HEK293 (cell line): Measurements from ENCODE around the gene RPGR.
A peak's percentile ranks its signal among the peaks of the same experiment; 100 is the strongest.

Experiments
- CTCF ChIA-PET: fragments of 350-600 bp; formaldehyde crosslinking; extraction: SDS; loops from one replicate; lab custom pipeline; 2021; ENCODE audit warnings: antibody characterized with exemption; lab: Yijun Ruan, JAX
- POLR2A ChIA-PET: fragments of 300-600 bp; formaldehyde crosslinking; extraction: SDS; loops from one replicate; lab custom pipeline; 2020; ENCODE audit warnings: antibody characterized with exemption, inconsistent platforms; lab: Yijun Ruan, JAX
- H3K27ac ChIP-seq: fragments of 200-500 bp; sonication (Bioruptor generic); 2 replicates; pipeline ENCODE4 v1.5.1; 2014; ENCODE audit warnings: low read depth, low read length, control low read depth, inconsistent platforms; ENCODE audit errors: extremely low read depth
- H3K36me3 ChIP-seq, 2 experiments: fragments of 200-500 bp in 1 of 2; sonication (Bioruptor generic) in 1 of 2; 1 replicate in 1 of 2; 2 replicates in 1 of 2; pipeline ENCODE4 v1.5.1; 2014 to 2017; ENCODE audit warnings: inconsistent platforms in 2 of 2, low read length in 2 of 2; ENCODE audit not compliant: control insufficient read depth in 2 of 2, insufficient read depth in 1 of 2
- H3K4me1 ChIP-seq: fragments of 200-500 bp; sonication (Bioruptor generic); 2 replicates; pipeline ENCODE4 v1.5.1; 2014; ENCODE audit warnings: mild to moderate bottlenecking, low read length, inconsistent platforms; ENCODE audit not compliant: control insufficient read depth, insufficient read depth
- H3K4me3 ChIP-seq: 2 replicates; pipeline ENCODE4 v1.5.1; 2011; ENCODE audit warnings: low read depth, mild to moderate bottlenecking, control low read depth, low read length, moderate library complexity
- H3K9me3 ChIP-seq: fragments of 200-500 bp; sonication (Bioruptor generic); 2 replicates; pipeline ENCODE4 v1.5.1; 2014; ENCODE audit warnings: low read depth, low read length, inconsistent platforms; ENCODE audit not compliant: control insufficient read depth, insufficient read depth
- HOXD13 ChIP-seq: sonication (generic); formaldehyde crosslinking; IDR thresholded peaks from 2 replicates; pipeline ENCODE4 v1.8.0; 2022; ENCODE audit warnings: missing genetic modification reagents, borderline replicate concordance
- MYNN ChIP-seq: fragments of 450-650 bp; formaldehyde crosslinking; IDR thresholded peaks from 2 replicates; pipeline ENCODE4 v1.5.1; 2016; ENCODE audit warnings: missing biosample characterization, missing genetic modification characterization, borderline replicate concordance
- MZF1 ChIP-seq: fragments of 450-650 bp; formaldehyde crosslinking; IDR thresholded peaks from 2 replicates; pipeline ENCODE4 v1.5.1; 2017; ENCODE audit warnings: missing biosample characterization, missing genetic modification characterization, borderline replicate concordance
- PRDM6 ChIP-seq: fragments of 450-650 bp; formaldehyde crosslinking; IDR thresholded peaks from 2 replicates; pipeline ENCODE4 v1.5.1; 2017; ENCODE audit warnings: missing biosample characterization, missing genetic modification characterization
- REPIN1 ChIP-seq: fragments of 450-650 bp; formaldehyde crosslinking; IDR thresholded peaks from 2 replicates; pipeline ENCODE4 v1.5.1; 2017; ENCODE audit warnings: missing biosample characterization, missing genetic modification characterization, low read depth
- WT1 ChIP-seq: fragments of 450-650 bp; formaldehyde crosslinking; IDR thresholded peaks from 2 replicates; pipeline ENCODE4 v1.5.1; 2016; ENCODE audit warnings: missing biosample characterization, missing genetic modification characterization
- ZFP3 ChIP-seq: fragments of 450-650 bp; formaldehyde crosslinking; IDR thresholded peaks from 2 replicates; pipeline ENCODE4 v1.5.1; 2016; ENCODE audit warnings: low read depth, missing biosample characterization, missing genetic modification characterization
- ZNF211 ChIP-seq: fragments of 450-650 bp; formaldehyde crosslinking; IDR thresholded peaks from 2 replicates; pipeline ENCODE4 v1.5.1; 2016; ENCODE audit warnings: low read depth, missing biosample characterization, missing genetic modification characterization
- ZNF350 ChIP-seq: fragments of 450-650 bp; formaldehyde crosslinking; IDR thresholded peaks from 2 replicates; pipeline ENCODE4 v1.5.0; 2017; ENCODE audit warnings: missing biosample characterization, mild to moderate bottlenecking, missing genetic modification characterization
- ZNF366 ChIP-seq: fragments of 450-650 bp; formaldehyde crosslinking; conservative IDR thresholded peaks from 2 replicates; pipeline ENCODE4 v1.5.1; 2016; ENCODE audit warnings: missing biosample characterization, missing genetic modification characterization
- ZNF394 ChIP-seq: fragments of 450-650 bp; formaldehyde crosslinking; IDR thresholded peaks from 2 replicates; pipeline ENCODE4 v1.5.1; 2016; ENCODE audit warnings: missing biosample characterization, missing genetic modification characterization, mild to moderate bottlenecking, moderate library complexity, borderline replicate concordance
- ZNF398 ChIP-seq: fragments of 450-650 bp; formaldehyde crosslinking; IDR thresholded peaks from 2 replicates; pipeline ENCODE4 v1.5.1; 2017; ENCODE audit warnings: missing biosample characterization, missing genetic modification characterization
- ZNF449 ChIP-seq: fragments of 450-650 bp; formaldehyde crosslinking; IDR thresholded peaks from 2 replicates; pipeline ENCODE4 v1.5.1; 2017; ENCODE audit warnings: missing biosample characterization, mild to moderate bottlenecking, missing genetic modification characterization, moderate library complexity
- ZNF513 ChIP-seq: fragments of 450-650 bp; IDR thresholded peaks from 2 replicates; pipeline ENCODE4 v1.5.1; 2018; ENCODE audit warnings: missing biosample characterization, missing genetic modification characterization
- ZNF514 ChIP-seq: fragments of 450-650 bp; formaldehyde crosslinking; IDR thresholded peaks from 2 replicates; pipeline ENCODE4 v1.5.1; 2016; ENCODE audit warnings: missing biosample characterization, missing genetic modification characterization

RPGR gene

GRCh38 chrX:38285649-38286048, 41.7 kb downstream of the RPGR start:
- H3K36me3 ChIP-seq, result peaks cover 0 to 3% of the 10 kb centered on the region in 2 experiments; a peak in 2 of 3 replicates
- no peak overlapping the region for H3K4me3 ChIP-seq
- CTCF ChIA-PET, result no interaction called here
- H3K9me3 ChIP-seq, result no peaks in the 10 kb centered on the region
- H3K27ac ChIP-seq, result no peak overlapping the region
- POLR2A ChIA-PET, result no interaction called here
- TF ChIP-seq MYNN (tag by site-specific recombination), result no peak
- TF ChIP-seq ZNF449 (tag by site-specific recombination), result no peak
- 0 out of 2 replicates have a peak, but pooled peaks have one; percentile 34 for TF ChIP-seq ZNF398
- TF ChIP-seq ZNF513 (tag by site-specific recombination), result peak; percentile 77
- TF ChIP-seq ZFP3 (tag by site-specific recombination), result no peak
- peak; percentile 42; the same call in 1 of the 2 replicates for TF ChIP-seq ZNF366 (tag by site-specific recombination)
- TF ChIP-seq MZF1, result no peak
- no peak for TF ChIP-seq ZNF514
- TF ChIP-seq, all 188 proteins: peak for 3
- H3K4me1 ChIP-seq, result no peaks in the 10 kb centered on the region

GRCh38 chrX:38282049-38282448, 45.3 kb downstream of the RPGR start:
- Histone ChIP-seq H3K27ac (no peak overlapping the region), H3K36me3 (no peaks in the 10 kb centered on the region; a peak in 1 of 3 replicates), H3K4me1 (peaks cover 14% of the 10 kb centered on the region), H3K4me3 (no peak overlapping the region), H3K9me3 (no peaks in the 10 kb centered on the region)
- ChIA-PET POLR2A (no interaction called here), CTCF (interaction anchor here (0.5 to 3.3 kb wide), 12 partner anchors 9 to 845 kb away, joined by 3 to 28 read pairs (median 5); partner anchors contain the start of gene SRPX)
- TF ChIP-seq REPIN1 (no peak), WT1 (tag by site-specific recombination) (no peak)

- H3K27ac ChIP-seq, result no peak overlapping the region
- POLR2A ChIA-PET, result no interaction called here
- TF ChIP-seq ZNF394 (tag by site-specific recombination), result no peak
- TF ChIP-seq ZNF211, result no peak
- TF ChIP-seq ZNF350, result no peak
- TF ChIP-seq, all 188 proteins: peak for 0
- CTCF ChIA-PET, result interaction anchor here (0.7 to 1.6 kb wide), 2 partner anchors 18 to 654 kb away, joined by 3 to 5 read pairs; no protein-coding TSS in a partner anchor
- H3K4me1 ChIP-seq, result peaks cover 14% of the 10 kb centered on the region
- no peaks in the 10 kb centered on the region for H3K36me3 ChIP-seq
- H3K4me3 ChIP-seq, result no peak overlapping the region
- H3K9me3 ChIP-seq, result no peaks in the 10 kb centered on the region
These were observed 48.1 kb downstream of the RPGR start for GRCh38 chrX:38279188-38279587.

GRCh38 chrX:38278682-38279081, 48.6 kb downstream of the RPGR start:
- Histone ChIP-seq H3K27ac (no peak overlapping the region), H3K9me3 (no peaks in the 10 kb centered on the region), H3K4me1 (peaks cover 14% of the 10 kb centered on the region), H3K4me3 (no peak overlapping the region), H3K36me3 (no peaks in the 10 kb centered on the region)
- CTCF ChIA-PET, result no interaction called here
- POLR2A ChIA-PET, result interaction anchor here (1.0 kb wide), 1 partner anchor 49 kb away, joined by 5 read pairs; the partner anchor contains the start of gene RPGR
- TF ChIP-seq PRDM6, result peak; percentile 24; the same call in 1 of the 2 replicates
- no peak for TF ChIP-seq HOXD13 (CRISPR knock-in tag)
